SK-N-SH (cell line): ENCODE data around the gene TJP1. TPM values are rescaled to one million over a fixed set of nuclear protein-coding genes. Genes with fewer than 3 reads are reported as not detected.

ENCODE experiments used
- CTCF ChIA-PET: fragments of 300-600, 350-600 bp; formaldehyde crosslinking; extraction: SDS; loops from one replicate; lab custom pipeline; 2021; lab: Yijun Ruan, JAX
- POLR2A ChIA-PET: fragments of 350-600 bp; sonication (Branson Sonifier 250); formaldehyde crosslinking; extraction: SDS; loops from one replicate; lab custom pipeline; 2020; ENCODE audit warnings: antibody characterized with exemption, inconsistent platforms; lab: Yijun Ruan, JAX
- DNase-seq: peaks from one replicate; pipeline ENCODE4 v3.0.0; 2012
- H2AFZ ChIP-seq: fragments of 200-600 bp; sonication (generic); 2 replicates; pipeline ENCODE4 v1.8.1; 2016; ENCODE audit warnings: antibody characterized with exemption, mild to moderate bottlenecking, low read depth
- H3F3A ChIP-seq: fragments of 200-600 bp; sonication (generic); replicated peaks from 2 replicates; pipeline ENCODE3; 2016; ENCODE audit warnings: antibody characterized with exemption, mild to moderate bottlenecking; ENCODE audit not compliant: insufficient read depth
- H3K27ac ChIP-seq, 2 experiments: fragments of 200-500 bp in 1 of 2; fragments of 200-600 bp in 1 of 2; sonication (Bioruptor generic) in 1 of 2; sonication (generic), shearing (Covaris generic) in 1 of 2; 2 replicates each; pipeline versions ENCODE4 v1.5.1 to v1.6.1; 2014 to 2016; ENCODE audit warnings: low read depth in 2 of 2, inconsistent platforms in 1 of 2, low read length in 1 of 2, mild to moderate bottlenecking in 1 of 2, mixed read lengths in 1 of 2
- H3K27me3 ChIP-seq: fragments of 200-600 bp; sonication (generic), shearing (Covaris generic); 2 replicates; pipeline ENCODE4 v1.6.1; 2016; ENCODE audit warnings: mixed run types; ENCODE audit not compliant: insufficient read depth
- H3K36me3 ChIP-seq, 2 experiments: fragments of 200-500 bp in 1 of 2; fragments of 200-600 bp in 1 of 2; sonication (Bioruptor generic) in 1 of 2; sonication (generic) in 1 of 2; replicated peaks in 1 of 2; 2 replicates each; pipeline versions ENCODE3 to v1.5.1; 2014 to 2016; ENCODE audit warnings: low read length in 1 of 2, mild to moderate bottlenecking in 1 of 2; ENCODE audit not compliant: insufficient read depth in 2 of 2, control insufficient read depth in 1 of 2
- H3K4me1 ChIP-seq, 2 experiments: fragments of 200-500 bp in 1 of 2; fragments of 200-600 bp in 1 of 2; sonication (Bioruptor generic) in 1 of 2; sonication (generic), shearing (Covaris generic) in 1 of 2; 2 replicates each; pipeline versions ENCODE4 v1.5.1 to v1.6.1; 2014 to 2016; ENCODE audit warnings: low read depth in 1 of 2, low read length in 1 of 2, mixed run types in 1 of 2; ENCODE audit not compliant: insufficient read depth in 2 of 2, control insufficient read depth in 1 of 2
- H3K4me2 ChIP-seq: fragments of 200-600 bp; sonication (generic), shearing (Covaris generic); 2 replicates; pipeline ENCODE4 v1.6.1; 2017; ENCODE audit warnings: mixed run types
- H3K4me3 ChIP-seq, 2 experiments: fragments of 200-500 bp in 1 of 2; fragments of 200-600 bp in 1 of 2; sonication (Bioruptor generic) in 1 of 2; sonication (generic), shearing (Covaris generic) in 1 of 2; 2 replicates each; pipeline versions ENCODE4 v1.5.1 to v1.8.1; 2014 to 2016; ENCODE audit warnings: low read depth in 2 of 2, inconsistent platforms in 1 of 2, low read length in 1 of 2, mild to moderate bottlenecking in 1 of 2, mixed read lengths in 1 of 2, moderate library complexity in 1 of 2
- H3K79me2 ChIP-seq: fragments of 200-600 bp; sonication (generic); 2 replicates; pipeline ENCODE4 v1.8.1; 2017; ENCODE audit warnings: mild to moderate bottlenecking; ENCODE audit not compliant: insufficient read depth
- H3K9ac ChIP-seq: fragments of 200-600 bp; sonication (generic); 2 replicates; pipeline ENCODE4 v1.6.1; 2017; ENCODE audit warnings: mixed run types
- H3K9me2 ChIP-seq: fragments of 200-600 bp; sonication (generic); 2 replicates; pipeline ENCODE4 v1.6.1; 2017; ENCODE audit warnings: mixed run types
- H3K9me3 ChIP-seq: fragments of 200-600 bp; sonication (generic); 2 replicates; pipeline ENCODE4 v1.6.1; 2017; ENCODE audit warnings: mixed run types, mild to moderate bottlenecking, moderate library complexity
- H4K20me1 ChIP-seq: fragments of 200-600 bp; sonication (generic); 2 replicates; pipeline ENCODE4 v1.6.1; 2017; ENCODE audit warnings: mild to moderate bottlenecking, mixed run types; ENCODE audit not compliant: insufficient read depth
- ELF1 ChIP-seq: IDR thresholded peaks from 2 replicates; pipeline ENCODE4 v1.4.0; 2012
- FOXM1 ChIP-seq: IDR thresholded peaks from 2 replicates; pipeline ENCODE4 v1.4.0; 2012; ENCODE audit warnings: low read depth, mild to moderate bottlenecking
- IRF3 ChIP-seq: fragments of 150-350 bp; IDR thresholded peaks from 2 replicates; pipeline ENCODE4 v1.6.1; 2016; ENCODE audit warnings: mild to moderate bottlenecking, low read depth, low read length
- JUND ChIP-seq: IDR thresholded peaks from 2 replicates; pipeline ENCODE4 v1.4.0; 2012
- MEF2A ChIP-seq: IDR thresholded peaks from 2 replicates; pipeline ENCODE4 v1.4.0; 2012; ENCODE audit warnings: low read depth, borderline replicate concordance
- NRF1 ChIP-seq: IDR thresholded peaks from 2 replicates; pipeline ENCODE4 v1.6.1; 2012; ENCODE audit warnings: low read depth, mild to moderate bottlenecking, low read length
- PBX3 ChIP-seq: IDR thresholded peaks from 2 replicates; pipeline ENCODE4; 2012
- POLR2AphosphoS5 ChIP-seq: IDR thresholded peaks from 2 replicates; pipeline ENCODE4 v1.6.1; 2012; ENCODE audit warnings: low read depth, low read length
- RCOR1 ChIP-seq: fragments of 150-350 bp; IDR thresholded peaks from 2 replicates; pipeline ENCODE4 v1.6.1; 2017; ENCODE audit warnings: antibody characterized with exemption, low read length
- REST ChIP-seq: IDR thresholded peaks from 2 replicates; pipeline ENCODE4 v1.6.1; 2012; ENCODE audit warnings: mild to moderate bottlenecking, low read depth, low read length, moderate library complexity
- SMC3 ChIP-seq: IDR thresholded peaks from 2 replicates; pipeline ENCODE4 v1.6.1; 2012; ENCODE audit warnings: low read depth, low read length, improper control_type of control experiment
- TAF1 ChIP-seq: IDR thresholded peaks from 2 replicates; pipeline ENCODE4 v1.6.1; 2012; ENCODE audit warnings: low read depth, mild to moderate bottlenecking, low read length, moderate library complexity, borderline replicate concordance
- USF2 ChIP-seq: fragments of 150-350 bp; IDR thresholded peaks from 2 replicates; pipeline ENCODE4 v1.6.1; 2017; ENCODE audit warnings: antibody characterized with exemption, low read length, low read depth, borderline replicate concordance
- YY1 ChIP-seq: IDR thresholded peaks from 2 replicates; pipeline ENCODE4 v1.4.0; 2012; ENCODE audit warnings: low read depth, mild to moderate bottlenecking
- WGBS: methylation state at CpG from one replicate; pipeline ENCODE4 v1.1.6; 2017; ENCODE audit warnings: low lambda C conversion rate; 5-methylcytosine and 5-hydroxymethylcytosine counted together
- polyA plus RNA-seq, 3 experiments: library from polyadenylated mRNA; depleted of rRNA; stranded (reverse); fragments of >200 nt; gene quantifications; 2 replicates each; pipeline ENCODE4 v1.2.3, GENCODE V29; 2012

TJP1 gene
- polyA plus RNA-seq, 1 of the 3 experiments (the other 2 are of a cell fraction) = 17.5 TPM

GRCh38 chr15:29835301-29835700, 13.0 kb upstream of the TJP1 start:
- no peak for DNase-seq
- Histone ChIP-seq H4K20me1 (no peaks in the 10 kb centered on the region), H3K36me3 (no peaks in the 10 kb centered on the region), H3K4me2 (no peak overlapping the region), H3F3A (no peaks in the 10 kb centered on the region), H2AFZ (no peak overlapping the region), H3K79me2 (no peaks in the 10 kb centered on the region), H3K9ac (no peak overlapping the region), H3K27ac (no peak overlapping the region), H3K9me3 (no peaks in the 10 kb centered on the region), H3K9me2 (no peaks in the 10 kb centered on the region), H3K4me1 (no peaks in the 10 kb centered on the region), H3K4me3 (no peak overlapping the region), H3K27me3 (no peaks in the 10 kb centered on the region)
- CTCF ChIA-PET = interaction anchor here (1.7 to 2.4 kb wide), 2 partner anchors 16 to 91 kb away, joined by 5 to 7 read pairs; no protein-coding TSS in a partner anchor
- POLR2A ChIA-PET = no interaction called here
- TF ChIP-seq TAF1 (no peak), JUND (no peak), USF2 (no peak), FOXM1 (no peak), MEF2A (no peak), REST (no peak), ELF1 (no peak), NRF1 (no peak), SMC3 (no peak), RCOR1 (no peak), IRF3 (no peak), YY1 (no peak), POLR2AphosphoS5 (no peak), PBX3 (no peak)
- WGBS = 89% methylated on average over 4 of the region's 4 CpGs
